Measurements from ENCODE around the gene SCN9A.
"Not testable (repeated sequence)": the region's sequence is repeated elsewhere in the genome, so short reads cannot be mapped to it uniquely, and the experiment has no call there.

Gene SCN9A

DNA sequence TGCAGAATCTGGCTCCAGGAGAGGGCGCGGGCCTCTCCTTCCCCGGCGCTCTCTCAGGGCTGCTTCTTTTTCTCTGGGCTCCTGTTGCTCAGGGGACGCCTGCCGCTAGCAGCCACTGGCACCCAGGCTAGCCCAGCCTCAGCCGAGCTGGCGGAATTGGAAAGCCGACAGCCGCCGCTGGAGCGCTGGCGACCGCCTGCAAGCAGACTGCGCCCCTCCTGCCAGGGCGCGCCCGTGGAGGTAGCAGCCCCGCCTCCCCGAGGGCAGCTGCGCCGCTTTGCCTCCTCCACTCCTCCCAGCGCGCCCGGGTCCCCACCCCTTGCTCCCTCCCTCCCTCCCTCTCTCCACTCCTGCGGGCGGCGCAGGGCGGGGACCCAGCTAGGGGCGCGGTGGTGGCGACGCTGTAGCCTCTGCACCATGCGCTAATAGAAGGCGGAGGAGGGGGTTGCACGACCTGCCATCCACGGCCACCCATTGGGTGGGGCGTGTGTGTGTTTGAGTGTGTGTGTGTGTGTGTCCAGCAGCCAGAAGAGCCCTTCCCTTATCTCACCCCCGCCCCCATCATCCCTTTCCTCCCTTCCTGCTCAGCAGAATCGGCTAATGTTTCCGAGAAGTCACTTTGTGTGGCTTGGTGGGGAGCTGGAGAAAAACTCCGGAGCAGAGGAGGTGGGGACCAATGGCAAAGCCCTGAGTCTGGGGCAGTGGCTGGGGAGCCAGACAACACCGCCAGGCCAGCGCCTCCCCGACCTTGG, at the start of gene SCN9A:
Gene SCN9A, minus strand, starts transcription at position 209 of the 752 bp plus-strand sequence. CDS start 64,188 bp downstream, outside the sequence.
- no peak for DNase-seq (ENCODE audit: low spot score)

DNA sequence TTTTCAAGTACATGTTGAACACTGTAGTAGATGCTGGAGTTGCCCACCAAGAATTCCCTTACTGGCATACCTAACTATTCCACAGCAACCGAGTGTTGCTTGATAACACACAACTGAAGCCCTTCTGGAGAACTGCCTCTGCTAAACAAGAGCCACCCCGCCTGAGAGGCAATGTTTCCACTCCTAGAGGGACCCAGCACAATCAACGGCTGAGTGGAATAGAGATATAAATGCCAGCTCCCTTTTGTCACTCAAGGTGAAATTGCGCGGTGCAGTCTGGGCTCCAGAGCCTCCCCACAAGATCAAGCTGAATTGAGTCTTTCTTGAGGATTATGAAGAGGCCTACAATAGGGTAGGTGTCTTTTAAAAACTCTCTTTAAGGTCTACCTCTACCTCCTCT, 49.1 kb upstream of the SCN9A start:
- DNase-seq (ENCODE audit: low spot score), result no peak

DNA sequence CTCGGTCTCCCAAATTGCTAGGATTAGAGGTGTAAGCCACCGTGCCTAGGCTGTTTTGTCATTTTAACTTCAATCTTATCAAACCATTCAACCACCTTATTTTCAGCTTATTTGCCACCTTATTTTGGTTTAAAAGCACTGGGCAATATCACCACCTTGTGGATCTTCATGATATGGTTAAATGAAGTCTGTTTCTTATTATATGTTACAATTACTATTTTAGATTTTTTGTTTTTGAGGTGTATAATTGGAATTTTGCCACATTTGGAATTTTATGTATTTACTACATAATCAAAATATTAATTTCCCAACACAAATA, 43.8 kb upstream of the SCN9A start:
- DNase-seq (ENCODE audit: low spot score), result no peak

GRCh38 chr2:166418853-166419615, 43.3 kb upstream of the SCN9A start:
- no peak for DNase-seq (ENCODE audit: low spot score)

GRCh38 chr2:166417669-166418068, 41.9 kb upstream of the SCN9A start:
- no peak for DNase-seq (ENCODE audit: low spot score)

DNA sequence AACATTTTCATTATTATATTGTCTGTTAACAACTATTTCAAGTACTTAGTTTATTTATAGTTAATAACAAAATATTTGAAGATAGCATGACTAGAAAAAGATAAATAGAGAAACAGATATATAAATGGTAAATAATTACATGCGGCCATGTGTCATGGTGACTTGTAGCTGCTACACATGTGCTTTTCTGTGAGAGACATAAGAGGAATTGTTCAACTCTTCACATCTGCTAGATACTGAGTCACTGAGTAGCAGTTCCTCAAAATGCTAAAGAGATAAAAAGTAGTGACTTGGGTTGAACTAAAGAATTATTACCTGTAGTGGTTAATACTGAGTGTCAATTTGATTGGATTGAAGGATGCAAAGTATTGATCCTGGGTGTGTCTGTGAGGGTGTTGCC, 37.5 kb upstream of the SCN9A start:
- no peak for DNase-seq (ENCODE audit: low spot score)

GRCh38 chr2:166411473-166412230, 35.9 kb upstream of the SCN9A start:
- DNase-seq (ENCODE audit: low spot score), result no peak

GRCh38 chr2:166410828-166411472, 35.2 kb upstream of the SCN9A start:
- DNase-seq (ENCODE audit: low spot score), result no peak

GRCh38 chr2:166407746-166408145, 32.0 kb upstream of the SCN9A start:
- not testable (repeated sequence) for DNase-seq (ENCODE audit: low spot score)

- DNase-seq (ENCODE audit: low spot score), result no peak
These were observed 30.6 kb upstream of the SCN9A start for GRCh38 chr2:166406374-166406773.

GRCh38 chr2:166405569-166405926, 29.8 kb upstream of the SCN9A start:
- DNase-seq (ENCODE audit: low spot score), result no peak

DNA sequence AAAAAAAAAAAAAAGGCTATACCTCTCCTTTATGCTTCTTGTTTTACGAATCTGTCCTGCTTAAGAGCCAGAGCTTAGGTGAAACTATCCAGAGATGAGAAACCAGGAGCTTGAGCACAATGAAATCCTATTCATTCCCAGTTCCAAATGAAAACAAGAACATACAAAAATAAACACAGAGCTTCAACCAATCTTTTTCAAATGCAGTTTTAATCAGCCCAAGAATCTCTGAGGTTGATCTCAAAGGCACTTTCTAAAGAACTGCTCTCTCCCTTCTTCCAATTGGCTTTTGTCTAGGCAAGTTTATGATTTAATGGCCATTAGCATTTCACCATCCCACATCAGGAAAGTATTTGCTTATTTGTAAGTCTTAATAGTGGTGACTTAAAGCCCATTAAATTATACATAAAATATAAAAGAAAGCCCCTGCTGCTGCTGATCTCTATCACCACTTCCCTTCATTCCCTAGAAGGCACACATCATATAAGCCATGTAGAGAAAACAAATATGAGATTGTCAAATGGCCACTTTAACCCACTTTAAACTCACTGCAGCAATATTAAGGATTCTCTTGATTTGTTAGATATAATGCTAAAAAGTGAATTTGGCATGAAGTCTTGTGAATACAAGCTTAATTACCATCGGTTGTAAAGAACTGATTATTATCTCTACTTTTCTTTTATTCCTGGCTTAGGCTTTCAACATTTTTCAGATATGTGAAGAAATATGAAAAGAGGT, 29.3 kb upstream of the SCN9A start:
- no peak for DNase-seq (ENCODE audit: low spot score)

DNA sequence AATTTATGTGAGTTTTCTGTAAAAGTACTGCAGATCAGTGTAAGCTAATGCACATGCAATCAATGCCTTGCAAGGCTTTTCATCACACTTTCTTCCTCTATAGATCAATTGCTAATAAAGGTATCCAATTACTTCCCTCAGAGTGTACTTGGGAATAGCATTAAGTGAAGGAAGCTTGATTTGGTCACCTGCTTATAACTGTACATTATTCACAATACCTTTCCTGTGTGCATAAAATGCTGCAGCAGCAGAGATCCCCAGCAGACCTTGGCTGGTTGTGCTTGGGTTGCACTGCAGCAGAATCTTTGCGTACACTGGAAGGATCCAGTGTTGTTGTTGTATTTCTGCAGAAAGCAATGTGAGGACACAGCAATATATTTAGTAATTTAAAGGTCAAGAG, 18.5 kb upstream of the SCN9A start:
- DNase-seq (ENCODE audit: low spot score), result no peak

GRCh38 chr2:166393008-166393407, 17.3 kb upstream of the SCN9A start:
- no peak for DNase-seq (ENCODE audit: low spot score)

GRCh38 chr2:166388481-166389070, 12.8 kb upstream of the SCN9A start:
- DNase-seq (ENCODE audit: low spot score), result no peak

DNA sequence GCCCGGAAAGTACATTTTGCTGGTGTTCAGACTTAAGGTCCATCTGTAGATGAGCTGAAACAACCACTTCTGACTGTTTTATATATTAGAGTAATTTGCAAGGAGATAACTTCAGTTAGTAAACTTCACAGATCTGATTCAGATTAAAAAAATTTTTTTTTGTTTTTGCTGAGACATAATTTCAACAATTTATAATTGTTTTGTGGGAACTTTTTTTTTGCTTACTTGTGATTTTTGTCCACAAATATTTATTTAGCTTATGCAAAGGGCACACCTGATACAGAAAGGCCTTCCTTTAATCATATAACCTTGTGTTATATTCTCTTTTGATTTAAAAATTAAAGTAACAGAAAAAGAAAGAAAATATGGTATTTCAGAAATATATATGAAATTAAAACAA, 9.6 kb upstream of the SCN9A start:
- no peak for DNase-seq (ENCODE audit: low spot score)

DNA sequence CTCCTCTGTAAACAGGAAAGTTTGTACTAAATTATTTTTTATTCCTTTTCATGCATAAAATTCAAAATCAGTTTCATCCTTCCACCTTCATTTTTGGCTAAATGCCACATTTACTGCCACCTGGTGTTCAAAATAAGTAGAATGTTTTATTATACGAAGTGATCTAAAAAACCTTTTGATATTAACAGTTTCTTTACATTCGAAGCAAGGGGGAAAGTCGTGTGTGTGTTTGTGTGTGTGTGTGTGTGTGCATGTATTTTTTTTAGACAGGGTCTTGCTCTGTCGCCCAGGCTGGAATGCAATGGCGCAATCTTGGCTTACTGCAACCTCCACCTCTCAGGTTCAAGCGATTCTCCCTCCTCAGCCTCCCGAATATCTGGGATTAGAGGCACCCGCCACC, 9.0 kb upstream of the SCN9A start:
- DNase-seq (ENCODE audit: low spot score), result no peak

DNA sequence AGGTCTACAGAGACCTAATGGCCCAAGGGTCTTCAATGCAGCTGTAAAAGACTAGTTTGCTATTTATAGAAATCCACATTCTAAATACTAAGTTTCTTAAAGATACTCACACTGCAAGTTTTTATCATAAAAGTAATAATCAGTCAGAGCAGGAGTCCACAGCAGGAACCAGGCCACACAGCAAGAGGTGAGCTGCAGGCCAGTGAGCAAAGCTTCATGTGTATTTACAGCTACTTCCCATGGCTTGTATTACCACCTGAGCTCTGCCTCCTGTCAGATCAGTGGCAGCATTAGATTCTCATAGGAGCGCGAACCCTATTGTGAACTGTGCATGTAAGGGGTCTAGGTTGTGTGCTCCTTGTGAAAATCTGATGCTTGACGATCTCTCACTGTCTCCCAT, 6.7 kb upstream of the SCN9A start:
- no peak for DNase-seq (ENCODE audit: low spot score)

DNA sequence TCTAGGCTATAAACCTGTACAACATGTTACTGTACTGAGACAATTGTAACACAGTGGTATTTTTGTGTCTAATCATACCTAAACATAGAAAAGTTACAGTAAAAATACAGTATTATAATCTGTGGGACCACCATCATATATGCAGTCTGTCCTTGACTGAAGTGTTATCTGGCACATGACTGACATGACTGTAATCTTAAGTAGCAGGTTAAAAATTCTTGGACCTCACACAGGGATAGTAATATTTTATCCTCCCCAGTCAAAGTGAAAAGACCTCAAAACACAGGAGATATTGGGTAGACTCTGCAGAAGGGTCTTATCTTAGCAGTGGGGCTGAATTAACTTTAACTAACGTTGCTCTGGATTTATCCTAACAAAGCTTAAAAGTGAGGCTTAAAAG, 4.9 kb upstream of the SCN9A start:
- DNase-seq (ENCODE audit: low spot score), result no peak

GRCh38 chr2:166376873-166377272, 1.1 kb upstream of the SCN9A start:
- no peak for DNase-seq (ENCODE audit: low spot score)

GRCh38 chr2:166376488-166376828, 714 bp upstream of the SCN9A start:
- no peak for DNase-seq (ENCODE audit: low spot score)
